HG03442 (cell line): Measurements from ENCODE around the gene CHEK2.
"Not testable (repeated sequence)": the region's sequence is repeated elsewhere in the genome, so short reads cannot be mapped to it uniquely, and the experiment has no call there.

Source experiments
- ATAC-seq: cut with Tn5 transposase; IDR thresholded peaks from one replicate; pipeline ENCODE4 v1.9.1; 2021; ENCODE audit warnings: mild to moderate bottlenecking, moderate library complexity; ENCODE audit not compliant: unreplicated experiment

The CHEK2 gene

GRCh38 chr22:28693041-28693760, 48.4 kb downstream of the CHEK2 start:
- ATAC-seq, result not testable (repeated sequence)

- not testable (repeated sequence) for ATAC-seq
These were observed 51.8 kb downstream of the CHEK2 start for GRCh38 chr22:28689796-28690195.

GRCh38 chr22:28682966-28683365, 58.7 kb downstream of the CHEK2 start:
- ATAC-seq, result not testable (repeated sequence)

- ATAC-seq, result not testable (repeated sequence)
These were observed 60.7 kb downstream of the CHEK2 start for GRCh38 chr22:28680813-28681490.

- not testable (repeated sequence) for ATAC-seq
These were observed 61.9 kb downstream of the CHEK2 start, which contains the start of gene TTC28 for GRCh38 chr22:28679611-28680287. Gene TTC28, minus strand, starts transcription at chr22:28679840. Its CDS starts 117 bp downstream, at chr22:28679723.

- not testable (repeated sequence) for ATAC-seq
These were observed 62.6 kb downstream of the CHEK2 start for GRCh38 chr22:28678778-28679610.

- not testable (repeated sequence) for ATAC-seq
These were observed 63.5 kb downstream of the CHEK2 start for GRCh38 chr22:28678170-28678569.

GRCh38 chr22:28674121-28674563, 67.5 kb downstream of the CHEK2 start:
- ATAC-seq, result no peak

- ATAC-seq, result no peak
These were observed 70.9 kb downstream of the CHEK2 start for GRCh38 chr22:28670756-28671155.

GRCh38 chr22:28670161-28670560, 71.5 kb downstream of the CHEK2 start:
- ATAC-seq, result no peak

- no peak for ATAC-seq
These were observed 72.2 kb downstream of the CHEK2 start for GRCh38 chr22:28669387-28669786.

- ATAC-seq, result not testable (repeated sequence)
These were observed 78.1 kb downstream of the CHEK2 start for GRCh38 chr22:28663569-28663942.

- no peak for ATAC-seq
These were observed 83.2 kb downstream of the CHEK2 start for GRCh38 chr22:28658448-28658847.

- no peak for ATAC-seq
These were observed 85.4 kb downstream of the CHEK2 start for GRCh38 chr22:28656181-28656580.

GRCh38 chr22:28650463-28650862, 91.2 kb downstream of the CHEK2 start:
- no peak for ATAC-seq

GRCh38 chr22:28648792-28649191, 92.8 kb downstream of the CHEK2 start:
- ATAC-seq, result no peak

GRCh38 chr22:28647216-28647615, 94.4 kb downstream of the CHEK2 start:
- ATAC-seq, result no peak

GRCh38 chr22:28639321-28639720, 102.3 kb downstream of the CHEK2 start:
- ATAC-seq, result no peak
